HepG2 (cell line): ENCODE results near the gene SHISA9. TPM values are rescaled to one million over a fixed set of nuclear protein-coding genes. Genes with fewer than 3 reads are reported as not detected.

ENCODE experiments used
- ARNTL ChIP-seq: sonication (generic); formaldehyde crosslinking; IDR thresholded peaks from 2 replicates; pipeline ENCODE4 v1.4.0; 2020; ENCODE audit warnings: mild to moderate bottlenecking, missing genetic modification reagents
- FIP1L1 ChIP-seq: fragments of 200-400 bp; formaldehyde crosslinking; IDR thresholded peaks from 2 replicates; pipeline ENCODE4 v1.6.1; 2018; ENCODE audit warnings: low read depth, mild to moderate bottlenecking, low read length, moderate library complexity, borderline replicate concordance; ENCODE audit not compliant: insufficient read depth
- GRHL1 ChIP-seq: sonication (generic); formaldehyde crosslinking; conservative IDR thresholded peaks from 2 replicates; pipeline ENCODE4 v1.8.0; 2022; ENCODE audit warnings: missing genetic modification reagents
- HOXA5 ChIP-seq: sonication (generic); formaldehyde crosslinking; IDR thresholded peaks from 2 replicates; pipeline ENCODE4 v1.4.0; 2020; ENCODE audit warnings: missing genetic modification reagents
- IKZF5 ChIP-seq: IDR thresholded peaks from 2 replicates; pipeline ENCODE4 v1.6.1; 2018; ENCODE audit warnings: missing genetic modification reagents, mild to moderate bottlenecking, missing compliant biosample characterization
- KLF11 ChIP-seq: IDR thresholded peaks from 2 replicates; pipeline ENCODE4 v1.6.1; 2016; ENCODE audit warnings: missing compliant biosample characterization
- MED1 ChIP-seq: sonication (generic); formaldehyde crosslinking; IDR thresholded peaks from 2 replicates; pipeline ENCODE4 v1.4.0; 2020; ENCODE audit warnings: missing genetic modification reagents
- MYNN ChIP-seq: sonication (generic); formaldehyde crosslinking; IDR thresholded peaks from 2 replicates; pipeline ENCODE4 v1.4.0; 2020; ENCODE audit warnings: mild to moderate bottlenecking, low read depth, missing genetic modification reagents
- NCOR1 ChIP-seq: fragments of 200-600 bp; sonication (generic); IDR thresholded peaks from 2 replicates; pipeline ENCODE4 v1.7.0; 2017; ENCODE audit warnings: antibody characterized with exemption, low read length, borderline replicate concordance
- PRDM15 ChIP-seq: sonication (generic); formaldehyde crosslinking; IDR thresholded peaks from 2 replicates; pipeline ENCODE4 v1.4.0; 2020; ENCODE audit warnings: missing genetic modification reagents
- RBM39 ChIP-seq: fragments of 200-400 bp; formaldehyde crosslinking; IDR thresholded peaks from one replicate; pipeline ENCODE4 v1.6.1; 2018; ENCODE audit warnings: antibody characterized with exemption, mild to moderate bottlenecking, low read depth, low read length; ENCODE audit not compliant: poor library complexity, severe bottlenecking
- RCOR2 ChIP-seq: IDR thresholded peaks from 2 replicates; pipeline ENCODE4 v1.6.1; 2016; ENCODE audit warnings: missing biosample characterization, missing genetic modification reagents
- REL ChIP-seq: sonication (generic); formaldehyde crosslinking; conservative IDR thresholded peaks from 2 replicates; pipeline ENCODE4 v1.8.0; 2022; ENCODE audit warnings: mild to moderate bottlenecking, missing genetic modification reagents, moderate library complexity
- SATB2 ChIP-seq: sonication (generic); formaldehyde crosslinking; IDR thresholded peaks from 2 replicates; pipeline ENCODE4 v1.5.0; 2020; ENCODE audit warnings: missing genetic modification reagents
- SCMH1 ChIP-seq: sonication (generic); formaldehyde crosslinking; IDR thresholded peaks from 2 replicates; pipeline ENCODE4 v1.9.0; 2021; ENCODE audit warnings: missing genetic modification reagents, mild to moderate bottlenecking, borderline replicate concordance
- SMAD9 ChIP-seq: sonication (generic); formaldehyde crosslinking; IDR thresholded peaks from 2 replicates; pipeline ENCODE4 v1.5.1; 2020; ENCODE audit warnings: mild to moderate bottlenecking, missing genetic modification reagents
- TERF1 ChIP-seq: sonication (generic); formaldehyde crosslinking; IDR thresholded peaks from 2 replicates; pipeline ENCODE4 v1.8.0; 2022; ENCODE audit warnings: mild to moderate bottlenecking, missing genetic modification reagents, moderate library complexity
- ZBTB43 ChIP-seq: sonication (generic); formaldehyde crosslinking; conservative IDR thresholded peaks from 2 replicates; pipeline ENCODE4 v1.4.0; 2020; ENCODE audit warnings: missing genetic modification reagents
- ZNF7 ChIP-seq: IDR thresholded peaks from 2 replicates; pipeline ENCODE4 v1.6.1; 2016; ENCODE audit warnings: missing biosample characterization, missing genetic modification reagents
- ZNF782 ChIP-seq: sonication (generic); formaldehyde crosslinking; IDR thresholded peaks from 2 replicates; pipeline ENCODE4 v1.4.0; 2020; ENCODE audit warnings: missing genetic modification reagents, mild to moderate bottlenecking, borderline replicate concordance
- polyA plus RNA-seq, 8 experiments: library from polyadenylated mRNA; depleted of rRNA in 3 of 8; stranded (reverse) in 7 of 8; unstranded in 1 of 8; fragments of >200 nt; fragmentation: Illumina TruSeq in 4 of 8; extraction: Trizol in 4 of 8; gene quantifications; 2 replicates each; pipeline versions ENCODE4 v1.2.1 to v1.2.3, GENCODE V29; 2011 to 2016; ENCODE audit warnings: low read depth in 4 of 8, missing spikeins in 1 of 8, mixed read lengths in 1 of 8; ENCODE audit not compliant: insufficient read depth in 1 of 8
- total RNA-seq, 5 experiments: library from RNA; depleted of rRNA; stranded (reverse); fragments of >200 nt; fragmentation: Illumina TruSeq; extraction: Trizol; gene quantifications; 2 replicates each; pipeline ENCODE4 v1.2.3, GENCODE V29; 2016; ENCODE audit warnings: low read depth in 1 of 5

Gene SHISA9
- total and polyA plus RNA-seq, 2 of the 13 experiments (the other 11 are each of a cell fraction or from before 2014, with no cell fraction given): 0.01 TPM; not detected in 1

- TF ChIP-seq GRHL1: no peak
- TF ChIP-seq ZNF782 (CRISPR knock-in tag): peak; percentile 98; the same call in 1 of the 2 replicates
- no peak for TF ChIP-seq MYNN (CRISPR knock-in tag)
- TF ChIP-seq SMAD9 (CRISPR knock-in tag): no peak
- TF ChIP-seq MED1 (CRISPR knock-in tag): peak; percentile 96
- peak; percentile 91 for TF ChIP-seq IKZF5 (CRISPR knock-in tag)
- peak; percentile 92 for TF ChIP-seq RCOR2 (CRISPR knock-in tag)
- TF ChIP-seq TERF1 (CRISPR knock-in tag): no peak
- peak; percentile 62; the same call in 1 of the 2 replicates for TF ChIP-seq HOXA5 (CRISPR knock-in tag)
- peak; percentile 99 for TF ChIP-seq NCOR1
- no peak for TF ChIP-seq RBM39
- TF ChIP-seq ARNTL: peak; percentile 85
- no peak for TF ChIP-seq FIP1L1
- TF ChIP-seq ZBTB43 (CRISPR knock-in tag): peak; percentile 78; the same call in 1 of the 2 replicates
- TF ChIP-seq SATB2 (CRISPR knock-in tag): 0 out of 2 replicates have a peak, but pooled peaks have one; percentile 48
- peak; percentile 50; the same call in 1 of the 2 replicates for TF ChIP-seq KLF11 (CRISPR knock-in tag)
- no peak for TF ChIP-seq ZNF7 (CRISPR knock-in tag)
- TF ChIP-seq REL (CRISPR knock-in tag): peak; percentile 81; the same call in 1 of the 2 replicates
- TF ChIP-seq PRDM15: no peak; the same call in 1 of the 2 replicates
- no peak for TF ChIP-seq SCMH1 (CRISPR knock-in tag)
Measured at GRCh38 chr16:13269905-13270528, 368.6 kb downstream of the SHISA9 start (continued).
